ENCODE data around the gene ALCAM.
"Not testable (repeated sequence)": the region's sequence is repeated elsewhere in the genome, so short reads cannot be mapped to it uniquely, and the experiment has no call there.

ALCAM gene

DNA sequence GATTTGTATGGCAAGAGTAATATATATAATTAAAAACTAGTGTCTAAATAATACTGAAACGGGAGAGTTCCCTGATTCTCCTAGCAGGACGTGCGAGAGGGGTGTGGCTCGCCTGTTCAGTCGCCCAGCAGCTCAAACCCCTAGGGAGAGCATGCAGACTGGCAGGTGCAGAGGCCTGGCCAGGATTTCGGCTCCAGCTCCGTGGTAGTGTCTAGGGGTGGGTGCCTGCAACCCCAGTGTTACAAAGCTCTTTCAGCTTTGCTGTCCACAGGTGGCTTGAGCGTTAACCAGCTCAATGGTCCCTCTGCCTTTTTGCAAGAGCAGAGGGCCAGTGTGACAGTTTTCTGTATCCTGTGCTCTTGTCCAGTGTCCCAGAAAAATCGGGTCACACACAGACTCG lies 226.6 kb downstream of the ALCAM start:
- DNase-seq (ENCODE audit: low read depth in 2 of 2) = no peak

DNA sequence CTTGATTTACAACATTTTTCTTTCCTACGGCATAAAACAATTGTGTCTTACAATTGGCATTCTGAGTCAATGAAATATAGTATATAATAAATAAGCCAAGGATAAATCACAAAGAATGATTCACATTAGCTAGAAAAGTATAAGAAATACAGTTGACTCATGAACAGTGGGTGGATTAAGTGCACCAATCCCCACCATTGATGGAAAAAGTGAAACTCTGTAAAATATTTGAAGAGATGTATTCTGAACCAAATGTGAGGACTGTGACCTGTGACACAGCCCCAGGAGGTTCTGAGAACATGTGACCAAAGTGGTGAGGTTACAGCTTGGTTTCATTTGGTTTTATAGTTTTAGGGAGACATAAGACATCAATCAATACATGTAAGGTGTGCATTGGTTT lies 227.5 kb downstream of the ALCAM start:
- DNase-seq (ENCODE audit: low read depth in 2 of 2) = no peak

DNA sequence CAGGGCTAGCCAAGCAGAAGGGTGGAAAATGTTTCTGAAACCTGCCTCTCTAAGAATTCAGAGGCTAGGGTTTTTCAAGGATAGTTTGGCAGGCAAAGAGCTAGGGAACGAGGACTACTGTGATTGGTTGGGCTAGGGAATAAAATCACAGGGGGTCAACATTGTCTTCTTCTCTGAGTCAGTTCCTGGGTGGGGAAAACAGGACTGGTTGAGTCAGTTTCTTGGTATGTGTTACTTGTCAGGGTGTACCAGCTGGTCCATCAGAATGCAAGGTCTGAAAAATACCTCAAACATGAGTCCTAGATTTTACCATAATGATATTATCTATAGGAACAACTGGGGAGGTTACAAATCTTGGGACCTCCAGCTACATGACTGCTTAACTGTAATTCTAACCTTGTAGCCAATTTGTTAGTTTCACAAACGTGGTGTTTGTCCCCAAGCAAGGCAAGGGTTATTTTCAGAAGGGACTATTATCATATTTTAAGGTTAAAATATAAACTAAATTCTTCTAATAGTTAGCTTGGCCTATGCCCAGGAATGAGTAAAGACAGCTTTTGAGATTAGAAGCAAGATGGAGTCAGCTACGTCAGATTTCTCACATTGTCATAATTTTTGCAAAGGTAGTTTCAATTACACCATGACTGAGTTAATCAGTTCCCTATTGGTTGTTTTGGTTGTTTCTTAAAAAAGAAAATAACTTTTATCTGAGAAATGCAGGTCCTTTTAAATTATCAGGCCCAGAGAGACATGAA lies 231.5 kb downstream of the ALCAM start:
- no peak for DNase-seq (ENCODE audit: low read depth in 2 of 2)

DNA sequence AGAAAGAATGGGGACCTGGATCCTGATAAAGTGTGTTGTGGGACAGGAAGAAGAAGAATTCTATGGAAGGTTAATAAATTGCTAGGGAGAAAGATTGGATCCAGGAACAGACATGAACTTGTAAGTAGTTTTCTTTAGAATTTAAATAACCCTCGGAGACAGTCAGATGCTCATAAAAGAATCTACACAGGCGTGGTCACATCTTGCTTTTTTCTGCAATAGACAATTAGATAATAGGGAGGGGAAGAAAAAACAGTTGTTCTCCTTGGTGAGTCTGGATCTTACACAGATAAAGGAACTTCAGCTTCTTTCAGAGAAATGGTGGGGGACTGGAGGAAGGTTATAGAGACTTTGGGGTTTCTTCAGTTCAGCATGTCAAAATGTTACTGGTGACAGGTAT lies 232.6 kb downstream of the ALCAM start:
- no peak for DNase-seq (ENCODE audit: low read depth in 2 of 2)

DNA sequence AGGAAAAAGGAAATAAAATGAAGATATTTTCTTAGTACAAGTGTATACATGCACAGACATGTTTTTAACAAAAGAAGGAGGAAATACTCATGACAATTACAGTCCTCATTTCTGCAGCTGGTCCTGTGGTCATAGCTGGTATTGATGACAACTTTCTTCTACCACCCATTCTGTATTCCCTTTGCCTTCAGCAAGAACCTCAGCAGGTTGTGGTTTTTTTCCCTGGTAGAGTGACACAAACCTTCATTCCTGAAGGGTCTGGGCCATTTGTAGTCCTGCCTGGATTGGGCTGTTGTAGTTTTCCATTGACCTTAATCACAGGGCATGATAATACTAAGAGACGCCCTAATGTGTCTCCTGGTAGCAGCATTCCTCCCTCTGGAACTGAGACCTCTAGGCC lies 235.0 kb downstream of the ALCAM start:
- DNase-seq (ENCODE audit: low read depth in 2 of 2) = not testable (repeated sequence)

DNA sequence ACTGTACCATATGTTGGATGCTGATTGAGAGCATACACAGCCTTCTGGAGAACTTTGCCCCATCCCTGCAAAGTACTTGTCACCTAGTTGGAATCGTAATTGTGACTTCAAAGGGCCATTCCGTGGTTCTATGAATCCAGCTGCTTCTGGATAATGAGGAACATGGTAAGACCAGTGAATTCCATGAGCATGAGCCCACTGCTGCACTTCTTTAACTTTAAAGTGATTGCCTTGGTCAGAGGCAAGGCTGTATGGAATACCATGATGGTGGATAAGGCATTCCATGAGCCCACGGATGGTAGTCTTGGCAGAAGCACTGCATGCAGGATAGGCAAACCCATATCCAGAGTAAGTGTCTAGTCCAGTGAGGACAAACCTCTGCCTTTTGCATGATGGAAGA lies 235.6 kb downstream of the ALCAM start:
- DNase-seq (ENCODE audit: low read depth in 2 of 2) = not testable (repeated sequence)

DNA sequence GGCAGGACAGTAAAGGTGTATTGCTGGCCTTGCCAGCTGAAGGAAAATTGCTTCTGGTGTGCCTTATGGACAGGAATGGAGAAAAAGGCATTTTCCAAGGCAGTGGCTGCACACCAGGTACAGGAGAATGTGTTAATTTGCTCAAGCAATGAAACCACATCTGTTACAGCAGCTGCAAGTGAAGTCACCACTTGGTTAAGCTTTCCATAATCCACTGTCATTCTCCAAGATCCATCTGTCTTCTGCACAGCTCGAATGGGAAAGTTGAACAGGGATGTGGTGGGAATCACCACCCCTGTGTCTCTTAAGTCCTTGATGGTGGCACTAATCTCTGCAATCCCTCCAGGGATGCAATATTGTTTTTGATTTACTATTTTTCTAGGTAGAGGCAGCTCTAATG lies 236.8 kb downstream of the ALCAM start:
- not testable (repeated sequence) for DNase-seq (ENCODE audit: low read depth in 2 of 2)

DNA sequence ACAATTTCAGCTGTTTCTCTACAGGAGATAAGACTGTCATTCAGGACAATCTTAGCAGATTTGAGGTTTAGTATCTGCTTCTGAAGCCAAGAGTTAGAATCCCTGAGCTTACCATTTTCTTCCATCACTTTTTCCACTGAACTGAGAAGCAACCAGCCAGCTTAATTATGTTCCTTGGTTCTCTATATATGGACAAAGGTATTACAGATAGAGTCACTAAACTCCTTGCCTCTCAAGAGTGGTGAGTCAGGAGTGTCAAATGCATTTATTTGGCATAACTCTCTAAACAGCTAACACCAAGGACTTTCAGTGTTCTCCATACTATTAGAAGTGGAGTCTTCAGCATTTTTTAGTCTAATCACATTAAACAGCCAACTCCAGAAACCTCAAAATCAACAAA lies 239.3 kb downstream of the ALCAM start:
- DNase-seq (ENCODE audit: low read depth in 2 of 2) = no peak

DNA sequence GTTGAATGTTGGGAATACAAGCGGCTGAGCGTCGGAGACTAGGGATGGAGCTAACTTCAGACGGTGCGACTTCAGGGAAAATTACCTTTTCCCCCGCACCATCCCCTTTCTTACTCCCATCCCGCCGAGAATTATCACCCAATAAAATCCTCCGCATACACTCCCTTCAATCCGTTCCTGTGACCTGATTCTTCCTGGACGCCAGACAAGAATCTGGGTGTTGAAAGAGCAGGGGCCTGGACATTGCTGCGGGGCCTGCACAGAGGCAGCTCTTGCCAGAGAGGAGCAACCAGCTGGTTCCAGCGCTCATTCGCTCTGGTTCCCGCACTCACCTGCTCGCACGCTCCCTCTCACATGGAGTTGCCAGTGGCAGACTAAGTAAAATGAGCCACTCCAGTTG lies 241.9 kb downstream of the ALCAM start:
- no peak for DNase-seq (ENCODE audit: low read depth in 2 of 2)

DNA sequence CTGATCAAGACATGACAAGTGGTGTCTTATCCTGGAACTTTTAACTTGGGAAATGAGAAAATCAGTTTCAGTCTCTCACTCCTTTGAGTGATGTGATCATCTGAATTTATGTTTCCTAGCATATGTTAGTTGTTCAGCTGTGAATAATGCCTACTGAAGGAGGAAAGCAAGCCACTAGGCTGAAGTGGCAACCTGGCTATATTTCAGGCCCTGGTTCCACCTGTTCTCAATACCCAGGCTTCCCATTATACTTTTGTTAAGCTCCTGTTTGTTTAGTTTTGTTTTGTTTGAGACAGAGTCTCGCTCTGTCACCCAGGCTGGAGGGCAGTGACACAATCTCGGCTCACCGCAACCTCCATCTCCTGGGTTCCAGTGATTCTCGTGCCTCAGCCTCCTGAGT lies 243.8 kb downstream of the ALCAM start:
- no peak for DNase-seq (ENCODE audit: low read depth in 2 of 2)

DNA sequence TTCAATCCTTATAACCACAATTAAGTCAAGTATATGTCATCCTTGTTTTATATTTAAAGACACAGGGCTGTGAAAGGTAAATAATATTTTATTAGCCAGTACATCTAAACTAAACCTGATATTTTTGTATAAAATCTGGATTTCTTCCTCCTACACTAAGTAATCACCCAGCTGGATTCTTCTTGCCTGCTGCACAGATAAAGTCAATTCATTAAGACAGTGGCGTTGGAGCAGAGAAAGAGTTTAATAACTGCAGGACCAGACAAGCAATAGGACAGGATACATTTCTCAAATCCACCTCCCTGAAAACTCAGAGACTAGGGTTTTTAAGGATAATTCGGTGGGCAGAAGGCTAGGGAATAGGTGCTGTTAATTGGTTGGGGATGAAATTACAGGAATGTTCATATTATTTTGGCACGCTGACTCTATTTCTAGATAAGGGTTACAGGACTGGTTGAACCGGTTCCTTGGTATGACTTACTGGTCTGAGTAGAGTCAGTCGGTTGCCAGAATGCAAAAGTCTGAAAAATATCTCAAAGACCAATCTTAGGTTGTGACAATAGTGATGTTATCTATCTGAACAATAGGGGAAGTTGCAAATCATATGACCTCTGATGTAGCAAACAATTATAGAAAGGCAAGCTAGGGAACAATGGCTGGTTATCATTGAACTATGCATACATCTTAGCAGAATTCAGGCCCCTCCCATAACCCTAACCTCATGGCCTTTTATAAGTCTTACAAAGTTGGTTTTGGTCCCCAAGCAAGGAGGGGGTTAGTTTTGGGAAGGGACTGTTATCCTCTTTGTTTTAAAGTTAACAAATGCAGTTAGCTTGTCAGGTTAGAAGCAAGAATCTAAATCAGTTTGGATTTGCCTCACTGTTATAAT lies 244.8 kb downstream of the ALCAM start:
- no peak for DNase-seq (ENCODE audit: low read depth in 2 of 2)

DNA sequence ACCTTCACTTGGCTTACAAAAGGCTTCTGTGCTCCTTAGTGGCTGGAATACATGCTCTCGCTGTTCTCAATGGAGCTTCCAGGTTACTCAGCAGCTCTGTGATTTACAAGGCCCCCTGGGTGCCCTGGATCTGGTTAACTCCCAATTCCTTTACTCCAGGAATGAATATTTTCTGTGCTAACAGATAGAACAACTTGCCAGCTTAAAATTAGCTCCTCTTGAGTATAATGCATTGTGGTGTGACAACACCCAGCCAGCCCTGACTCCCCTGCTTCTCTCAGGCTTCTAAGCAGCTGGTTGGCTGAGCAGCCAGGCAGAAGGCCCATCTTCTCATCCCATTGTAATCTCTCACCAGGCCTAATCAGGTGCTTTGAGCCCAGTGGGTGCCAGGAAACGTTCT lies 246.4 kb downstream of the ALCAM start:
- no peak for DNase-seq (ENCODE audit: low read depth in 2 of 2)

DNA sequence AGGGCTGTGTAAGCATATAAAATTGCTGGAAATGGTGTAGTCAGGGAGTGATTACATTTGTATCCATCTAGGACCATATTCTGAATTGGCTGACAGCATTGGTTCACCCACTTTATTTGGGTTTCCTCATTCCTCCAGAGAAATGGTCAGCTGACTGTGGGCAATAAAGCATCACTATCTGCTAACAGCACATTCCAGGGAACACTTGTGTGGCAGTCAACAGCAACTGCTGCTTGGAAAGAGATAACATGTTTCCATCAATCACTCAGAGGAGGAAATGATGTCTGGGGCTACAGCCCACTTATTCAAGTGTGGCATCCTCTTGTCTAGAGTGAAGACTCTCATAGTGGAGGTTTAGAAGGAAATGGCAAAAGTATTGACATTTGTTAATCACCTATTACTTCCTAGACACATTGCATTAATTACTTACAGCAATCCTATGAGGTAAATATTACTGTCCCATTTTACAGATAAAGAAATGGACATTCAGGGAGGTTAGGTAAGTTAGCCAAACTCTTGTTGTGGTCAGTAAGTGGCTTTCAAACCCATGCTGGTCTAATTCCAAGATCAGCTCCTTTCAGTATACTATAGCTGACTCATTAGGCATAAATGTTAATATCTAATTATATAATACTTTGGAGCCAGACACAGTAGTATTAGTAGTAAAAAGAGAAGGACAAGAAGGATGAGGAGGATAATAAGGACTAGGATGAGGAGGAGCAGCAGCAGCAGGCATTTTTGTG lies 247.8 kb downstream of the ALCAM start:
- DNase-seq (ENCODE audit: low read depth in 2 of 2) = no peak

DNA sequence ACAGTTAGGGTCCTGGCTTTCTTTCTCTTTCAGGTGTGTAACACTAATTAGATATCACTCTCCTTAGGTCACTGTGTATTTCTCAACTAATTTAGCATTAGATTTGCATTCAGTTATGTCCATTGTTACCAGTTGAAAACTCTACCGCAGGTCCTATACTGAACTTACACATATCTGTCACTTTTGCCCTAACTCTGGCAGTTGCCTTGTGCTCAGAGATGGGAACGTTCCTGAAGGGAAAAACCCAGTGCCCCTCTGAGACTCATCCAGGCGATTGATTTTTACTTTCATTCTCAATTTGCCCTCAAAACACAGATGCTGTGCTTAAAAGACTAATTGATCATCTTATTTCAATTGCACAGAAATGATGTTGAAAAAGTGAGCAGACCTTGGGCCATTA lies 249.1 kb downstream of the ALCAM start:
- no peak for DNase-seq (ENCODE audit: low read depth in 2 of 2)

DNA sequence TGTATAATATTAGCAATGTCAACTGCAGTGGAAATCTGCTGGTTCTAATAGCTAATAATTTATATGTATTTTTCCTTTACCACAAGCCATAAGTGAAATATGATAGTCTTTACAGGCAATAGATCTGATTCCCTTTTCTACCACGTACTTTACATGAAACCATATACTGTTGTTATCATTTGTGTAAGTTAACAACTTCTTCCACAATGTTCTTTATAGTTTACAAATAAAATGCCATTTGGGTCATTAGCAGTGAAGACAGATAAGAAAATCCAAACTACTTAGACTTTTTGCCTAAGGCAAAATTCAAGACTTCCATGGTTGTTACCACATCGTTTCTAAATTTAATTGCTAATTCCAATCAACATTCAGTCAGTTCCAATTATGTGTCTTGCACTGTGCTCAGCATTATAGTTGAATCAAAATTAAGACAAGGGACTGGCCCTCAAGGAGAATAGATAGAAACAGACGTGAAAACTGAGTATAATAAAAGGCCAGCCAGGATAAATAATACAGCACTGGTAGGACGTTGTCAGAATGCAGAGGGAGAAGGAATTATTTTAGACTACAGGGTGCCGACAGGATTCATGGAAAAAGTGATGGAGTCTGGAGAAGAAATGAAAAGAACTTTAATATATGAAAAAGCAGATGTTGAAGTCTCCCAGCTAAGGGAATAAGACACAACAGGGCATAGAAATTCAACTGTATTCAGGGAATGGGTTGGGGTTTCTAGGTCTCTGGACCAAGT lies 249.8 kb downstream of the ALCAM start:
- no peak for DNase-seq (ENCODE audit: low read depth in 2 of 2)

DNA sequence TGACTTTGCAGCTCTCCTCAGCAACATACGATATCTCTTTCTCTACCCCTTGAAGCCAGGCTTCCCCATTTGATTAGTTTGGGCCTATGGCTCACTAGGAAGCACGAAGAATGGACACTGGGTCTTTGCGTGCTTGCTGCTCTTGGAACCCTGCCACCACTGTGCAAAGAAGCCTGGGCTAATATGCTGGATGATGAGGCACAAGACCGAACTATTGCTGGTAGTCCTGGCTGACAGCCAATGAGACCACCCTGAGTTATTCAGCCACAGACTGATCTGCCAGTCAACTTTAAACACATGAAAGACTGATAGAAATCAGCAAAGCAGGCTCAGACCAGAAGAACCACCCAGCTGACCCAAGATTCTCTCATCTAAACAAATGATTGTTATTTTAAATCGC lies 251.8 kb downstream of the ALCAM start:
- DNase-seq (ENCODE audit: low read depth in 2 of 2) = no peak

DNA sequence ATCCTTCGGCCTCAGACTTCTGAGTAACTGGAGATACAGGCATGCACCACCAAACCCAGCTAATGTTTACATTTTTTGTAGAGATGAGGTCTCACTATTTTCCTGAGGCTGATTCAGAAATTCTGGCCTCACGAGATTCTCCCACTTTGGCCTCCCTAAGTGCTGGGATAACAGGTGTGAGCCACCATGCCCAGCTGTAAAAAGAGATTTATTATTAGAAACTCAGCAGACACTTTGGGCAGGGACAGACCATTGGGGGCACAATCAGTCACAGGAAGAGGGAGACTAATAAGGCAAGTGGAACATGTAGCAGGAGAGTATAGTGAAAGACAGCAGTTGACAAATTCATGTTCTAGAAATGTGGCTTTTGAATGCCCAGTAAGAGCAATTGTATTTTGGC lies 252.9 kb downstream of the ALCAM start:
- DNase-seq (ENCODE audit: low read depth in 2 of 2) = no peak

DNA sequence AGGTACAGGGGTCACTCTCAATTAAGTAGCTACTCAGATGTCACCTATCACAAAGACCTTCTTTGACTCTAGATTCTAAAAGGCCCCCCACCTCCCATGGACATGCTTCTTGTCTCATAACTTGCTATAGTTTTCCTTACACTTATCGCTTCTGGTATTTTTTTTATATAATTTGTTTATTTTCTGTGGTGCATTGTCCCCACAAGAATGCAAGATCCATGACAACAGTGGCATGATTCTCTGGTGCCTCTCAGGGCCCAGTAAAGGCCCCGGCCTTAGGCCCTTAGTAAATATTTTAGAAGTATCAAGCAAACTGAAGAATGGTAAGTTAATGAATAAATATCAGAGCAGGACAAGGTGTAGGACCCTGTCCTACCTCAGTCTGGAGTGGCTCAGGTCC lies 253.5 kb downstream of the ALCAM start:
- no peak for DNase-seq (ENCODE audit: low read depth in 2 of 2)

DNA sequence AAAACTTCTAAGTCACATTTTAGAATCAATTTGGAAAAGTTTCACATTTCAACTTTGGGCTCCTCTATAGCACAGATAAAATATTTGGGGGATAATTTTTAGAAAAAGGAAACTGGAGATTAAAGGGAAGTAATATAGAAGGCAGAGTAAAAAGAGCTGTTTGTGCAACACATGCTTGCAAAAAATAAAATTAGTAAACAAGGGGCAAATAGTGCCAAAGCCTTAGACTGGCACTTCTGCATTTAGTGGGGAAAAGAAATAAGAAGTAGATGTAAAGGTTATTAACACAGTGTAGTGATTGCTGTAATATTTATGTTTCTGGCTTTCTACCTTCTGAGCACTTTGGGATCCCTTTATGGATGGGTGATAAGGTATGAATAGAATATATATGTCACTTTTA lies 255.5 kb downstream of the ALCAM start:
- no peak for DNase-seq (ENCODE audit: low read depth in 2 of 2)

All from stimulated activated CD8-positive, alpha-beta memory T cell treated with anti-CD3 and anti-CD28 coated beads, Interleukin-2, amount 100 ng/mL, for 48 hours (primary cell).